Esophagus muscularis mucosa (tissue), 4 donors: Measurements from ENCODE around the gene ADH1B. TPM values are rescaled to one million over a fixed set of nuclear protein-coding genes. Genes with fewer than 3 reads are reported as not detected.

Source experiments
- DNase-seq: peaks from one replicate; pipeline ENCODE4 v3.0.0-alpha.2; 2017; ENCODE audit errors: extremely low spot score
- H3K27ac ChIP-seq, 4 donors: fragments of 200-600 bp; sonication (generic); replicated peaks in 1 of 4; 1 replicate in 3 of 4; 2 replicates in 1 of 4; pipeline ENCODE4 v1.5.1; 2016 to 2019; ENCODE audit warnings: mild to moderate bottlenecking in 1 of 4
- H3K27me3 ChIP-seq, 4 donors: fragments of 200-600 bp; sonication (generic); one replicate each; pipeline versions ENCODE4 v1.5.1 to v1.6.0; 2016 to 2019
- H3K36me3 ChIP-seq, 4 donors: fragments of 200-600 bp; sonication (generic); one replicate each; pipeline ENCODE4 v1.5.1; 2016 to 2019
- H3K4me1 ChIP-seq, 4 donors: fragments of 200-600 bp; sonication (generic); one replicate each; pipeline ENCODE4 v1.5.1; 2016 to 2019
- H3K4me3 ChIP-seq, 4 donors: fragments of 200-600 bp; sonication (generic); 1 replicate in 2 of 4; 2 replicates in 2 of 4; pipeline ENCODE4 v1.5.1; 2016 to 2019; ENCODE audit warnings: mild to moderate bottlenecking in 4 of 4, moderate library complexity in 1 of 4
- H3K9me3 ChIP-seq, 4 donors: fragments of 200-600 bp; sonication (generic); 1 replicate in 3 of 4; 2 replicates in 1 of 4; pipeline ENCODE4 v1.5.1; 2016 to 2019
- EP300 ChIP-seq: sonication (generic); formaldehyde crosslinking; IDR thresholded peaks from one replicate; pipeline ENCODE4 v1.6.1; 2017; ENCODE audit warnings: antibody characterized with exemption
- POLR2A ChIP-seq: fragments of 450-650 bp; IDR thresholded peaks from one replicate; pipeline ENCODE4 v1.6.1; 2017; ENCODE audit warnings: antibody characterized with exemption, moderate library complexity, mild to moderate bottlenecking, low read depth
- POLR2AphosphoS5 ChIP-seq, 2 donors: sonication (generic); formaldehyde crosslinking; IDR thresholded peaks; one replicate each; pipeline ENCODE4 v1.6.1; 2017; ENCODE audit warnings: antibody characterized with exemption in 2 of 2
- WGBS: methylation state at CpG from one replicate; pipeline ENCODE4 v1.1.5; 2018; 5-methylcytosine and 5-hydroxymethylcytosine counted together
- intact Hi-C: fragments of 100-400 bp; cut with DNase I; formaldehyde crosslinking; loops from one replicate; pipeline ENCODE4 v1.15.1; 2023
- total RNA-seq, 4 donors: library from RNA; depleted of rRNA; stranded (reverse); fragments of >200 nt; gene quantifications; one replicate each; pipeline versions ENCODE4 v1.1.0 to v1.2.1, GENCODE V29; 2016
- TF ChIP-seq, protein P1 (sequence below), 3 experiments: fragments of 200-600 bp in 2 of 3; fragments of 450-650 bp in 1 of 3; sonication (generic) in 2 of 3; IDR thresholded peaks; one replicate each; pipeline ENCODE4 v1.5.1; 2017 to 2019; ENCODE audit warnings: antibody characterized with exemption in 3 of 3, mild to moderate bottlenecking in 2 of 3, moderate library complexity in 1 of 3

Gene ADH1B
- total RNA-seq, 4 donors from 2014 or later: 301 to 669 (median 438) TPM

DNA sequence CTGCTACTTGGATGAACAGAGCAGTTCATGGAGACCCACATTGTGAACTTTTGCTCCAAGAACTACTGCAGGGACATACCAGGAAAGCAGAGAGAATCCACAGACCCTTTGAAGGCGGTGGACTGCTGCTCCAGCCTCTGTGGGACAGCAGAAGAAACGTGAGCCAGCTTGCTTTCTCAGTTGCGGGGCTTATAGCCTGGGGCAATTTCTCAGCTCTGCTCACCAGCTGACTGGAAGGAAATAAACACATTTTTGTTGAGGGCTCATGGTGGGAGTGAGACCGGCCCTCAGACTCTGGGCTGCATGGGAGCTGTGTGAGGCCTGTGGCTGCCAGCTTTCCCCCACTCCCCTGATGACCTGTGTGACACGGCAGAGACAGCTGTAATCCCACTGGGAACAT is 27.8 kb downstream of the ADH1B start:
- Histone ChIP-seq H3K9me3 (peaks cover 0 to 7% (median 3%) of the 10 kb centered on the region in 4 donors), H3K4me3 (no peak overlapping the region), H3K4me1 (no peaks in the 10 kb centered on the region), H3K36me3 (peaks cover 0 to 3% (median 0%) of the 10 kb centered on the region in 4 donors), H3K27me3 (no peaks in the 10 kb centered on the region), H3K27ac (no peak overlapping the region)
- intact Hi-C loops: no loop called here
- 86% methylated on average over 4 of the region's 5 CpGs for WGBS
- TF ChIP-seq EP300 (no peak), POLR2A (no peak), POLR2AphosphoS5 (IDR thresholded peaks at IDR 0.05) (no peak)
- TF ChIP-seq, protein P1, sequence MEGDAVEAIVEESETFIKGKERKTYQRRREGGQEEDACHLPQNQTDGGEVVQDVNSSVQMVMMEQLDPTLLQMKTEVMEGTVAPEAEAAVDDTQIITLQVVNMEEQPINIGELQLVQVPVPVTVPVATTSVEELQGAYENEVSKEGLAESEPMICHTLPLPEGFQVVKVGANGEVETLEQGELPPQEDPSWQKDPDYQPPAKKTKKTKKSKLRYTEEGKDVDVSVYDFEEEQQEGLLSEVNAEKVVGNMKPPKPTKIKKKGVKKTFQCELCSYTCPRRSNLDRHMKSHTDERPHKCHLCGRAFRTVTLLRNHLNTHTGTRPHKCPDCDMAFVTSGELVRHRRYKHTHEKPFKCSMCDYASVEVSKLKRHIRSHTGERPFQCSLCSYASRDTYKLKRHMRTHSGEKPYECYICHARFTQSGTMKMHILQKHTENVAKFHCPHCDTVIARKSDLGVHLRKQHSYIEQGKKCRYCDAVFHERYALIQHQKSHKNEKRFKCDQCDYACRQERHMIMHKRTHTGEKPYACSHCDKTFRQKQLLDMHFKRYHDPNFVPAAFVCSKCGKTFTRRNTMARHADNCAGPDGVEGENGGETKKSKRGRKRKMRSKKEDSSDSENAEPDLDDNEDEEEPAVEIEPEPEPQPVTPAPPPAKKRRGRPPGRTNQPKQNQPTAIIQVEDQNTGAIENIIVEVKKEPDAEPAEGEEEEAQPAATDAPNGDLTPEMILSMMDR (IDR thresholded peaks at IDR 0.05): no peak
- no peak for DNase-seq

DNA sequence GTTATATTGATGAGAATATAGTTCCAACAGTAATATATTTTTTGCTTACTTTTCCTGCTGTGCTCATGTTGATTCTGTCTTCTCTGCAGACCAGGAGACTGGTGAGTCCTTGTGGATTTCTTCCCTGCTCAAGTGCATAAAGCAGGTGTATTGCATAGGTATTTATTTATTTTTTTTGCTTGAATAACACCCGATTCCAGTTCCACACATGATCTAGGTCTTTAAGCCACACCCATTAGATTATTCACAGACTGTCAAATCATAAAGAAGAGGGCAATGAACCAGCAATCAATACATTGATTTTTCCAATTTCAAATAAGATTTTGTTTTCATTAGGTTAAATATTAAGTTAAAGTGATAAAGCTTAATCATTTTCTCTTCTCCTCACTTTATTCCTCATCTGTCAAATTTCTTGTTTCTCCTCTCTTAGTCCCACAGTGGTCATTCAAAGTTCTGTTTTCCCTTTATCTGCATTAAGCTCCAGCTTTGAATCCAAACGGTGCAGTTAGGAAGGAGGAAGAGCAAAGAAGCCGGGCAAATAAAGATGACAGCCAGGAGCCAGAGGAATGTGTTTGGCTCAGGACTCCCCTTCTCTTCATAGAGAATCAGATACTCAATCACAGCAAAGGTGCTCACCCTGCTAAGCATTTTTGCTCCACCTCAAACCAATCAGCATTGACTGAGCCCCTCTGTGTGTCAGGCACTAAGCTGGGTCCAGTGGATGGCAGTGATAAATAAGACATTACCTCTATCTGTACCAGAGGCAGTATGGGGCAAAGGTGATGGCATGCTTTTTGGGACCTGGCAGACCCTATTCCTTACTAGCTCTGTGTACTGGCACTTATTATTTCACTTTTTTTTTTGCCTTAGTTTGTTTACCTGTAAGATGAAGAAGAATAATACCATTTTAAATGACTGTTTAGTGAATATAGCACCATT is 30.1 kb downstream of the ADH1B start, which contains the start of gene ADH1A:
Gene ADH1A, minus strand, starts transcription at position 138 of the 939 bp plus-strand sequence. Its CDS starts 71 bp downstream, at position 67.
- intact Hi-C loops: no loop called here
- TF ChIP-seq POLR2A (no peak), EP300 (no peak), POLR2AphosphoS5 (IDR thresholded peaks at IDR 0.05) (no peak)
- TF ChIP-seq, protein P1 (IDR thresholded peaks at IDR 0.05): no peak
- H3K27ac ChIP-seq: no peak within 1 kb of the TSS
- 74% methylated on average over 3 of the region's 3 CpGs for WGBS
- H3K36me3 ChIP-seq: peaks cover 0 to 3% (median 0%) of the 10 kb centered on the region in 4 donors
- H3K4me1 ChIP-seq: no peaks in the 10 kb centered on the region
- H3K27me3 ChIP-seq: no peaks in the 10 kb centered on the region
- peaks cover 0 to 7% (median 3%) of the 10 kb centered on the region in 4 donors for H3K9me3 ChIP-seq
- H3K4me3 ChIP-seq: no peak within 1 kb of the TSS
- no peak for DNase-seq

DNA sequence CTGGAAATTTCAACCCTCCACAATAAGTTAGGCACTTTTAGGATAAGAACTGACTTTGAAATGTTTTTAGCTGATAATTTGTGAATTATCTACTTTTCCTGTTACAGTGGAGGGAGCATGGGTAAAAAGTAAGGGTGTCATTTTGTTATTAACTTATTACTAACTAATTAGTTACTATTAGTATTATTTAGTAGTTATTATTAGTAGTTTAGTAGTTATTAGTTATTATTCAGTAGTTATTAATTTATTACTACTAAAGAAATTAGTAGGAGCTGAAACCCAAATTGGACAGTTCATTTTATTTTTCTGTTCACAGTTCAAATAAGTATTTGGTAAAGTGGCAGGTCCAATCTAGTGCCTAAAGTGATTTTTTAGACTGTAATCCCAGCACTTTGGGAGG is 35.8 kb downstream of the ADH1B start:
- no peak overlapping the region for H3K4me3 ChIP-seq
- H3K4me1 ChIP-seq: no peaks in the 10 kb centered on the region
- intact Hi-C loops: no loop called here
- H3K27me3 ChIP-seq: no peaks in the 10 kb centered on the region
- no peaks in the 10 kb centered on the region for H3K36me3 ChIP-seq
- no peaks in the 10 kb centered on the region for H3K9me3 ChIP-seq
- DNase-seq: no peak
- no peak for TF ChIP-seq EP300
- TF ChIP-seq POLR2A: no peak
- TF ChIP-seq, protein P1 (IDR thresholded peaks at IDR 0.05): no peak
- TF ChIP-seq POLR2AphosphoS5 (IDR thresholded peaks at IDR 0.05): no peak
- H3K27ac ChIP-seq: no peak overlapping the region

DNA sequence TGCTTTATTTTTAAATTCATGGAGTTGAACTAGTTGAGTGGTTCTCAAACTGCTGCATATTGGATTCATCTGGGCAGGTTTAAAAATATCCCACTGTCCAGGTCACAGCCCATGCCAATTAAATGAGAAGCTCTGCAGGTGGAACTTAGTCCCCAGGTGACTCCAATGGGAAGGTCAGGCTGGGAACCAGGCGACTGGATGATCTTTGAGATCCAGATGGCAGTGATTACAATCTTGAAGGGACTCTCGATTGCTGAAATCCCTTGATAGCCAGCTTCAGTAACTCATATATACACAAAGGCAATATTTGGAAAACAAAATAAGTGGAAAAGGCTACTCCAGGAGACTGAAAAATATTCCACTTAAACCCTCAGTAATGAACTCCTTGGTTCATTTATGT is 38.5 kb downstream of the ADH1B start:
- no peak for DNase-seq
- Histone ChIP-seq H3K27me3 (no peaks in the 10 kb centered on the region), H3K9me3 (no peaks in the 10 kb centered on the region), H3K4me3 (no peak overlapping the region), H3K4me1 (no peaks in the 10 kb centered on the region), H3K36me3 (no peaks in the 10 kb centered on the region), H3K27ac (no peak overlapping the region)
- TF ChIP-seq EP300 (no peak), POLR2AphosphoS5 (IDR thresholded peaks at IDR 0.05) (no peak), POLR2A (no peak)
- TF ChIP-seq, protein P1 (IDR thresholded peaks at IDR 0.05): no peak
- intact Hi-C loops: no loop called here
- 83% methylated on average over 2 of the region's 2 CpGs for WGBS
